ENCODE results near the gene CTDP1.

DNA sequence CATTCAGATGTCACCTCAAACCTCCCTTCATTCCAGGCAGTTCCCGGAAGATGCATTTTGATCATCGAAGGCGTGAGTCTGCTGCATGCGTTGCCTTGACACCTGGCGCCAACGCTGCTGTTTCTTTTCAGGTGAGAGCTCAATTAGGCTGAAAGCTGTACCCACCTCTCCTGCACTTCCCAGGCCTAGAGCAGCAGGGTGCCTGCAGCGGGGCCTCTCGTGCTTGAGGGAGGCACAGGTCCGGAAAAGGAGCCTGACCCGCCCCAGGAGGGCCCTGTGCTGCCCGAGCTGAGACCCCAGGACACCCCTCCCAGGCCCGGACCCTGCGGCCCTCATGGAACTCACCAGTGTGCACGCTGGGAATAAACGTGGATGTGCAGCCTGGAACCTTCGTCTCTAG lies 86.7 kb downstream of the CTDP1 start:
- TF ChIP-seq, protein P1, sequence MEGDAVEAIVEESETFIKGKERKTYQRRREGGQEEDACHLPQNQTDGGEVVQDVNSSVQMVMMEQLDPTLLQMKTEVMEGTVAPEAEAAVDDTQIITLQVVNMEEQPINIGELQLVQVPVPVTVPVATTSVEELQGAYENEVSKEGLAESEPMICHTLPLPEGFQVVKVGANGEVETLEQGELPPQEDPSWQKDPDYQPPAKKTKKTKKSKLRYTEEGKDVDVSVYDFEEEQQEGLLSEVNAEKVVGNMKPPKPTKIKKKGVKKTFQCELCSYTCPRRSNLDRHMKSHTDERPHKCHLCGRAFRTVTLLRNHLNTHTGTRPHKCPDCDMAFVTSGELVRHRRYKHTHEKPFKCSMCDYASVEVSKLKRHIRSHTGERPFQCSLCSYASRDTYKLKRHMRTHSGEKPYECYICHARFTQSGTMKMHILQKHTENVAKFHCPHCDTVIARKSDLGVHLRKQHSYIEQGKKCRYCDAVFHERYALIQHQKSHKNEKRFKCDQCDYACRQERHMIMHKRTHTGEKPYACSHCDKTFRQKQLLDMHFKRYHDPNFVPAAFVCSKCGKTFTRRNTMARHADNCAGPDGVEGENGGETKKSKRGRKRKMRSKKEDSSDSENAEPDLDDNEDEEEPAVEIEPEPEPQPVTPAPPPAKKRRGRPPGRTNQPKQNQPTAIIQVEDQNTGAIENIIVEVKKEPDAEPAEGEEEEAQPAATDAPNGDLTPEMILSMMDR (optimal IDR thresholded peaks at IDR 0.05 in 1 of 3, IDR thresholded peaks at IDR 0.05 in 1 of 3, conservative IDR thresholded peaks at IDR 0.05 in 1 of 3; ENCODE audit: extremely low read depth in 1 of 3, insufficient read depth in 2 of 3, low read length in 3 of 3): no peak
- TF ChIP-seq EZH2 (IDR thresholded peaks at IDR 0.05; ENCODE audit: low read length): no peak

Data from keratinocyte (primary cell).